OCI-LY1 (cell line): ENCODE data around the gene KLHDC8A.

Experiments
- H2AFZ ChIP-seq: fragments of 200-600 bp; sonication (generic), shearing (Covaris generic); 2 replicates; pipeline ENCODE4 v1.6.0; 2014; ENCODE audit warnings: antibody characterized with exemption, mild to moderate bottlenecking, low read length
- H3F3A ChIP-seq: fragments of 200-600 bp; sonication (generic), shearing (Covaris generic); 2 replicates; pipeline ENCODE4 v1.6.0; 2014; ENCODE audit warnings: mild to moderate bottlenecking, antibody characterized with exemption, low read length, moderate library complexity; ENCODE audit not compliant: insufficient read depth
- H3K27ac ChIP-seq: fragments of 200-600 bp; sonication (generic); 2 replicates; pipeline ENCODE4 v1.5.1; 2014; ENCODE audit warnings: low read length, mixed run types, mild to moderate bottlenecking, low read depth; ENCODE audit not compliant: poor library complexity, severe bottlenecking
- H3K27me3 ChIP-seq: fragments of 200-600 bp; sonication (generic); 2 replicates; pipeline ENCODE4 v1.6.0; 2014; ENCODE audit warnings: antibody characterized with exemption, mild to moderate bottlenecking, low read length, moderate library complexity; ENCODE audit not compliant: insufficient read depth
- H3K36me3 ChIP-seq: fragments of 200-600 bp; sonication (generic); 2 replicates; pipeline ENCODE4 v1.6.1; 2014; ENCODE audit warnings: mild to moderate bottlenecking, antibody characterized with exemption, low read length, moderate library complexity, mixed read lengths; ENCODE audit not compliant: insufficient read depth
- H3K4me1 ChIP-seq: fragments of 200-600 bp; sonication (generic); 2 replicates; pipeline ENCODE4 v1.5.1; 2014; ENCODE audit warnings: mild to moderate bottlenecking, low read length, moderate library complexity; ENCODE audit not compliant: insufficient read depth, severe bottlenecking
- H3K4me2 ChIP-seq: fragments of 200-600 bp; sonication (generic), shearing (Covaris generic); 2 replicates; pipeline ENCODE4 v1.6.1; 2014; ENCODE audit warnings: low read length
- H3K4me3 ChIP-seq: fragments of 200-600 bp; sonication (generic); 2 replicates; pipeline ENCODE4 v1.5.1; 2014; ENCODE audit warnings: low read length, low read depth, mild to moderate bottlenecking, mixed read lengths; ENCODE audit not compliant: poor library complexity, severe bottlenecking
- H3K79me2 ChIP-seq: fragments of 200-600 bp; shearing (Covaris generic); 2 replicates; pipeline ENCODE4 v1.6.1; 2016; ENCODE audit warnings: mixed run types, low read length, mixed read lengths; ENCODE audit not compliant: insufficient read depth
- H3K9ac ChIP-seq: fragments of 200-600 bp; sonication (generic), shearing (Covaris generic); 2 replicates; pipeline ENCODE4 v1.6.1; 2014; ENCODE audit warnings: mild to moderate bottlenecking, low read length, mixed read lengths
- H3K9me2 ChIP-seq: fragments of 200-600 bp; sonication (generic), shearing (Covaris generic); 2 replicates; pipeline ENCODE4 v1.6.1; 2014; ENCODE audit warnings: low read depth, mild to moderate bottlenecking, low read length, mixed read lengths
- H3K9me3 ChIP-seq: fragments of 200-600 bp; shearing (Covaris generic); 2 replicates; pipeline ENCODE4 v1.6.1; 2014; ENCODE audit warnings: low read length, mixed read lengths
- H4K20me1 ChIP-seq: fragments of 200-600 bp; sonication (generic), shearing (Covaris generic); 2 replicates; pipeline ENCODE4 v1.6.0; 2016; ENCODE audit warnings: mild to moderate bottlenecking, low read length; ENCODE audit not compliant: insufficient read depth
- EZH2 ChIP-seq: fragments of 200-600 bp; sonication (generic), shearing (Covaris generic); IDR thresholded peaks from 2 replicates; pipeline ENCODE4 v1.8.0; 2017; ENCODE audit warnings: borderline replicate concordance, mixed run types, mild to moderate bottlenecking, antibody characterized with exemption, low read length, moderate library complexity, mixed read lengths
- TF ChIP-seq, protein P1 (sequence below): fragments of 200-600 bp; sonication (generic), shearing (Covaris generic); IDR thresholded peaks from 2 replicates; pipeline ENCODE4 v1.5.1; 2017; ENCODE audit warnings: mild to moderate bottlenecking, antibody characterized with exemption, low read length, moderate library complexity, mixed read lengths

The KLHDC8A gene

DNA sequence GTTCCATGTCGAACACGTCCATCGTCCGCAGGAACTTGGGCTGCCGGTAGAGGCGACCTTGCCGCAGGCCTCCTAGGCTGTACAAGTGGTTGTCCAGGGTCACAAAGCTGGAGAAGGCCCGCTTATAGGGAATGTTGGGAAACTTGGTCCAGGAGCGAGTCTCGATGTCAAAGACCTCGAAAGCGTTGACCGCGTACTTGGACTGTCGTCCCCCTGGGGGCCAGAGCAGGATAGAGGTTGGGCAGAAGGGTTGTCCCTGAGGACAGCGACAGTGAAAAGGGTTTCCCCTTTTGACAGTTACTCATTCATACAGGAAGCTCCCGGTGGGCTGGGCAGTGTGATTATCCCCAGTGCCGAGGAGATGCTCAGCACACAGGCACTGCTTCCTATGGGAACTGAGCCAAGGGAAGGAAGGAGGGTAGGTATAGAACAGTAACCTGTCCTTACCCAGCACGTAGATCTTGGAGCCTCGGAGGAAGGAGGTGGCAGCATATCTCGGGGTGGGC, 17.5 kb downstream of the KLHDC8A start:
- no peaks in the 10 kb centered on the region for H3K36me3 ChIP-seq
- H3F3A ChIP-seq = no peaks in the 10 kb centered on the region
- H3K9ac ChIP-seq = no peak overlapping the region
- H3K9me3 ChIP-seq = no peaks in the 10 kb centered on the region
- H2AFZ ChIP-seq = no peak overlapping the region
- peaks cover 9% of the 10 kb centered on the region; the same call in 1 of the 2 replicates for H3K27me3 ChIP-seq
- no peaks in the 10 kb centered on the region for H3K79me2 ChIP-seq
- H3K4me1 ChIP-seq = no peaks in the 10 kb centered on the region
- no peak overlapping the region for H3K4me2 ChIP-seq
- no peaks in the 10 kb centered on the region for H4K20me1 ChIP-seq
- no peak overlapping the region for H3K4me3 ChIP-seq
- TF ChIP-seq, protein P1, sequence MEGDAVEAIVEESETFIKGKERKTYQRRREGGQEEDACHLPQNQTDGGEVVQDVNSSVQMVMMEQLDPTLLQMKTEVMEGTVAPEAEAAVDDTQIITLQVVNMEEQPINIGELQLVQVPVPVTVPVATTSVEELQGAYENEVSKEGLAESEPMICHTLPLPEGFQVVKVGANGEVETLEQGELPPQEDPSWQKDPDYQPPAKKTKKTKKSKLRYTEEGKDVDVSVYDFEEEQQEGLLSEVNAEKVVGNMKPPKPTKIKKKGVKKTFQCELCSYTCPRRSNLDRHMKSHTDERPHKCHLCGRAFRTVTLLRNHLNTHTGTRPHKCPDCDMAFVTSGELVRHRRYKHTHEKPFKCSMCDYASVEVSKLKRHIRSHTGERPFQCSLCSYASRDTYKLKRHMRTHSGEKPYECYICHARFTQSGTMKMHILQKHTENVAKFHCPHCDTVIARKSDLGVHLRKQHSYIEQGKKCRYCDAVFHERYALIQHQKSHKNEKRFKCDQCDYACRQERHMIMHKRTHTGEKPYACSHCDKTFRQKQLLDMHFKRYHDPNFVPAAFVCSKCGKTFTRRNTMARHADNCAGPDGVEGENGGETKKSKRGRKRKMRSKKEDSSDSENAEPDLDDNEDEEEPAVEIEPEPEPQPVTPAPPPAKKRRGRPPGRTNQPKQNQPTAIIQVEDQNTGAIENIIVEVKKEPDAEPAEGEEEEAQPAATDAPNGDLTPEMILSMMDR = no peak
- no peak for TF ChIP-seq EZH2
- H3K27ac ChIP-seq = no peak overlapping the region
- H3K9me2 ChIP-seq = no peaks in the 10 kb centered on the region

DNA sequence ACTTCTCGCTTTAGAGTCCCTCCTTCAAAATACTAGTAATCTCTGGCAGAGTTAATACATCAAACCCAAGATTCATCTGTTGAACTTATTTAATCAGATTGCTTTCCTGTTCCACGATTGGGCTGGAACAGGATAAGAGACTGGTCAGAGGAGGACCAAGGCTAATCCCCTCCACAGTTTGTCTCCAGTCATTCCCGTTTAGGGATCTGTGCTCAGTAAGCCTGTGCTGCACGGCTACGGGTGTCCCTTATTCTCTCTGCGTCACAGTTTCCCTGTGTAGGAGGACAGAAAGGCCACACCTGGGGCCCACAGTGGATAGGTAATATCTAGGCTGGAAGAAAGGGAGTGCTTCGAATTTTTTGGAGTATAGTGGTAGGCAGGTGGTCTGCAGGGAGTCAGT, 18.7 kb downstream of the KLHDC8A start:
- Histone ChIP-seq H3K27ac (no peak overlapping the region), H3K4me1 (no peaks in the 10 kb centered on the region), H2AFZ (no peak overlapping the region), H3K4me3 (no peak overlapping the region), H3K9ac (no peak overlapping the region), H3K79me2 (no peaks in the 10 kb centered on the region), H3K9me3 (no peaks in the 10 kb centered on the region), H3K9me2 (no peaks in the 10 kb centered on the region), H3K4me2 (no peak overlapping the region), H4K20me1 (no peaks in the 10 kb centered on the region), H3K27me3 (peaks cover 9% of the 10 kb centered on the region; the same call in 1 of the 2 replicates), H3F3A (no peaks in the 10 kb centered on the region), H3K36me3 (no peaks in the 10 kb centered on the region)
- no peak for TF ChIP-seq EZH2
- TF ChIP-seq, protein P1 = no peak

GRCh38 chr1:205337481-205337880, 19.2 kb downstream of the KLHDC8A start:
- Histone ChIP-seq H3K4me1 (no peaks in the 10 kb centered on the region), H3K9me2 (no peaks in the 10 kb centered on the region), H3K4me2 (no peak overlapping the region), H3K9ac (no peak overlapping the region), H3K79me2 (no peaks in the 10 kb centered on the region), H3K27ac (no peak overlapping the region), H4K20me1 (no peaks in the 10 kb centered on the region), H3K36me3 (no peaks in the 10 kb centered on the region), H3F3A (no peaks in the 10 kb centered on the region), H3K27me3 (peaks cover 9% of the 10 kb centered on the region; the same call in 1 of the 2 replicates), H3K4me3 (no peak overlapping the region), H2AFZ (no peak overlapping the region), H3K9me3 (no peaks in the 10 kb centered on the region)
- TF ChIP-seq EZH2 = no peak
- TF ChIP-seq, protein P1 = no peak
